HepG2 (cell line): Measurements from ENCODE around the gene BST1. TPM values are rescaled to one million over a fixed set of nuclear protein-coding genes. Genes with fewer than 3 reads are reported as not detected.

ENCODE experiments used
- ATAC-seq: fragments of 200-7000 bp; cut with Tn5 transposase; 3 replicates; pipeline ENCODE4 v1.9.1; 2020; ENCODE audit warnings: mild to moderate bottlenecking, moderate library complexity
- BruUV-seq: library from RNA; stranded (reverse); fragments of 400-500 nt; replicated peaks from 2 replicates; lab custom pipeline; 2021; lab: Mats Ljungman, UMichigan
- CTCF ChIA-PET: fragments of 300-600 bp; formaldehyde crosslinking; extraction: SDS; loops from one replicate; lab custom pipeline; 2021; ENCODE audit warnings: low total read pairs, inconsistent platforms, low intra/inter-chr PET ratio; lab: Yijun Ruan, JAX
- POLR2A ChIA-PET: fragments of 350-600 bp; sonication (Branson Sonifier 250); formaldehyde crosslinking; loops from one replicate; lab custom pipeline; 2020; ENCODE audit warnings: antibody characterized with exemption, inconsistent platforms; lab: Yijun Ruan, JAX
- DNase-seq: peaks from one replicate; pipeline ENCODE4 v3.0.0-alpha.2; 2015; ENCODE audit warnings: low spot score
- FAIRE-seq: peaks from 3 replicates; lab custom pipeline; 2011; peaks lifted over from hg19 to GRCh38; lab: Jason Lieb, UNC
- H2AFZ ChIP-seq: one replicate; pipeline ENCODE4 v1.6.1; 2011; ENCODE audit warnings: low read length, inconsistent platforms
- H3K27ac ChIP-seq: fragments of 300-600 bp; 3 replicates; pipeline ENCODE4 v1.8.0; 2011; ENCODE audit warnings: mixed run types, mild to moderate bottlenecking, mixed read lengths, low read length, inconsistent platforms; ENCODE audit not compliant: insufficient read depth; ENCODE audit errors: extremely low read length
- H3K27me3 ChIP-seq, 2 experiments: fragments of 200-600 bp in 1 of 2; 2 replicates in 1 of 2; 3 replicates in 1 of 2; pipeline versions ENCODE4 v1.6.0 to v1.8.0; 2011; ENCODE audit warnings: low read length in 2 of 2, mild to moderate bottlenecking in 2 of 2, moderate library complexity in 2 of 2, inconsistent platforms in 1 of 2; ENCODE audit not compliant: insufficient read depth in 2 of 2, control insufficient read depth in 1 of 2
- H3K36me3 ChIP-seq, 2 experiments: fragments of 200-600 bp in 1 of 2; replicated peaks in 1 of 2; 2 replicates in 1 of 2; 3 replicates in 1 of 2; pipeline versions ENCODE4 v1.5.1 to v1.8.0; 2011; ENCODE audit warnings: low read length in 2 of 2, inconsistent platforms in 1 of 2; ENCODE audit not compliant: insufficient read depth in 2 of 2, control insufficient read depth in 1 of 2
- H3K4me1 ChIP-seq: 2 replicates; pipeline ENCODE4 v1.5.1; 2012; ENCODE audit warnings: low read length, inconsistent platforms; ENCODE audit not compliant: insufficient read depth
- H3K4me2 ChIP-seq: 2 replicates; pipeline ENCODE4 v1.6.0; 2011; ENCODE audit warnings: low read depth, low read length, inconsistent platforms
- H3K4me3 ChIP-seq, 3 experiments: fragments of 200-600 bp in 1 of 3; sonication (generic), shearing (Covaris generic) in 1 of 3; replicated peaks in 1 of 3; 2 replicates each; pipeline ENCODE4 v1.5.1; 2011 to 2016; ENCODE audit warnings: low read length in 3 of 3, inconsistent platforms in 2 of 3, low read depth in 2 of 3, mild to moderate bottlenecking in 2 of 3, control low read depth in 1 of 3, mixed read lengths in 1 of 3; ENCODE audit not compliant: insufficient read depth in 1 of 3
- H3K79me2 ChIP-seq: one replicate; pipeline ENCODE4 v1.6.1; 2011; ENCODE audit warnings: low read length, inconsistent platforms; ENCODE audit not compliant: insufficient read depth
- H3K9ac ChIP-seq: 2 replicates; pipeline ENCODE4 v1.6.0; 2011; ENCODE audit warnings: mild to moderate bottlenecking, low read depth, low read length, inconsistent platforms; ENCODE audit not compliant: insufficient read depth
- H3K9me3 ChIP-seq: 2 replicates; pipeline ENCODE4 v1.5.1; 2012; ENCODE audit warnings: mild to moderate bottlenecking, low read length
- H4K20me1 ChIP-seq: 2 replicates; pipeline ENCODE4 v1.6.0; 2011; ENCODE audit warnings: inconsistent platforms, mild to moderate bottlenecking, low read length, moderate library complexity; ENCODE audit not compliant: insufficient read depth
- GPN1 ChIP-seq: sonication (generic); formaldehyde crosslinking; IDR thresholded peaks from 2 replicates; pipeline ENCODE4 v1.5.1; 2020; ENCODE audit warnings: missing genetic modification reagents, borderline replicate concordance
- KLF11 ChIP-seq: IDR thresholded peaks from 2 replicates; pipeline ENCODE4 v1.6.1; 2016; ENCODE audit warnings: missing compliant biosample characterization
- KLF15 ChIP-seq: sonication (generic); formaldehyde crosslinking; IDR thresholded peaks from 2 replicates; pipeline ENCODE4 v1.8.1; 2023; ENCODE audit warnings: borderline replicate concordance, mild to moderate bottlenecking, inconsistent platforms, missing genetic modification reagents, mixed read lengths
- MAZ ChIP-seq, 2 experiments: sonication (generic) in 1 of 2; formaldehyde crosslinking in 1 of 2; IDR thresholded peaks; 2 replicates each; pipeline versions ENCODE4 v1.5.0 to v1.6.1; 2012 to 2020; ENCODE audit warnings: low read depth in 2 of 2, mild to moderate bottlenecking in 2 of 2, borderline replicate concordance in 1 of 2, improper control_type of control experiment in 1 of 2, low read length in 1 of 2, missing genetic modification reagents in 1 of 2, moderate library complexity in 1 of 2
- NFYC ChIP-seq: IDR thresholded peaks from 2 replicates; pipeline ENCODE4 v1.6.1; 2016; ENCODE audit warnings: missing genetic modification reagents, missing compliant biosample characterization
- TCF7 ChIP-seq: sonication (generic); IDR thresholded peaks from 2 replicates; pipeline ENCODE4 v1.6.1; 2016; ENCODE audit warnings: antibody characterized with exemption, low read depth
- ZFX ChIP-seq: sonication (generic); formaldehyde crosslinking; IDR thresholded peaks from 2 replicates; pipeline ENCODE4 v1.4.0; 2020; ENCODE audit warnings: mild to moderate bottlenecking, low read depth, missing genetic modification reagents, moderate library complexity
- ZMYM3 ChIP-seq: sonication (generic); formaldehyde crosslinking; IDR thresholded peaks from 2 replicates; pipeline ENCODE4 v1.5.1; 2020; ENCODE audit warnings: mild to moderate bottlenecking, missing genetic modification reagents
- ZNF142 ChIP-seq: sonication (generic); formaldehyde crosslinking; IDR thresholded peaks from 2 replicates; pipeline ENCODE4 v1.4.0; 2020; ENCODE audit warnings: missing genetic modification reagents
- ZNF354B ChIP-seq: sonication (generic); formaldehyde crosslinking; IDR thresholded peaks from 2 replicates; pipeline ENCODE4 v1.8.0; 2022; ENCODE audit warnings: mild to moderate bottlenecking, missing genetic modification reagents
- ZNF547 ChIP-seq: sonication (generic); formaldehyde crosslinking; IDR thresholded peaks from 2 replicates; pipeline ENCODE4 v1.5.1; 2020; ENCODE audit warnings: mild to moderate bottlenecking, missing genetic modification reagents
- ZSCAN5A ChIP-seq: sonication (generic); formaldehyde crosslinking; IDR thresholded peaks from 2 replicates; pipeline ENCODE4 v1.8.0; 2022; ENCODE audit warnings: mild to moderate bottlenecking, missing genetic modification reagents, borderline replicate concordance
- WGBS: methylation state at CpG from one replicate; pipeline ENCODE4 v1.1.6; 2017; ENCODE audit warnings: low lambda C conversion rate; 5-methylcytosine and 5-hydroxymethylcytosine counted together
- in situ Hi-C: cut with HindIII; loops from 2 replicates; pipeline ENCODE4 v1.10.0; 2017; ENCODE audit warnings: low pct_unique_long_range_greater_than_20kb; ENCODE audit not compliant: extremely low pct_ligation_motif_present
- intact Hi-C: fragments of 100-400 bp; cut with micrococcal nuclease; formaldehyde crosslinking; loops from one replicate; pipeline ENCODE4 v1.10.0; 2022; ENCODE audit not compliant: unreplicated experiment
- polyA plus RNA-seq, 8 experiments: library from polyadenylated mRNA; depleted of rRNA in 3 of 8; stranded (reverse) in 7 of 8; unstranded in 1 of 8; fragments of >200 nt; fragmentation: Illumina TruSeq in 4 of 8; extraction: Trizol in 4 of 8; gene quantifications; 2 replicates each; pipeline versions ENCODE4 v1.2.1 to v1.2.3, GENCODE V29; 2011 to 2016; ENCODE audit warnings: low read depth in 4 of 8, missing spikeins in 1 of 8, mixed read lengths in 1 of 8; ENCODE audit not compliant: insufficient read depth in 1 of 8
- total RNA-seq, 5 experiments: library from RNA; depleted of rRNA; stranded (reverse); fragments of >200 nt; fragmentation: Illumina TruSeq; extraction: Trizol; gene quantifications; 2 replicates each; pipeline ENCODE4 v1.2.3, GENCODE V29; 2016; ENCODE audit warnings: low read depth in 1 of 5
- TF ChIP-seq, protein P1 (sequence below), 2 experiments: sonication (generic) in 1 of 2; formaldehyde crosslinking in 1 of 2; IDR thresholded peaks; 2 replicates each; pipeline versions ENCODE4 v1.4.0 to v1.6.1; 2018 to 2020; ENCODE audit warnings: missing genetic modification reagents in 2 of 2, borderline replicate concordance in 1 of 2, low read depth in 1 of 2, mild to moderate bottlenecking in 1 of 2, missing biosample characterization in 1 of 2

Gene BST1
- total and polyA plus RNA-seq, 2 of the 13 experiments (the other 11 are each of a cell fraction or from before 2014, with no cell fraction given): 0.09 to 0.49 TPM

GRCh38 chr4:15653864-15654592, 48.8 kb upstream of the BST1 start:
- ChIA-PET POLR2A (interaction anchor here (0.8 to 4.8 kb wide), 5 partner anchors 8 to 56 kb away, joined by 3 to 36 read pairs (median 3); partner anchors contain the start of gene FAM200B), CTCF (no interaction called here)
- DNase-seq (peak; percentile 31), FAIRE-seq (no peak), ATAC-seq (peak; percentile 55)
- Histone ChIP-seq H3K9ac (peak overlapping the region; percentile 87), H2AFZ (no peak overlapping the region), H3K79me2 (peaks cover 54% of the 10 kb centered on the region), H3K4me2 (peak overlapping the region; percentile 83), H3K9me3 (no peaks in the 10 kb centered on the region), H3K27me3 (no peaks in the 10 kb centered on the region; a peak in 1 of 5 replicates), H3K4me1 (peaks cover 54% of the 10 kb centered on the region), H3K27ac (peak overlapping the region; percentile 85), H4K20me1 (peaks cover 10% of the 10 kb centered on the region), H3K36me3 (no peaks in the 10 kb centered on the region), H3K4me3 (peak overlapping the region; percentile 71 to 98 (median 90))
- intact Hi-C loops: loop anchor here (1.0 to 10.0 kb wide), 2 partner anchors 27 to 649 kb away; partner anchors contain the start of genes CPEB2 and FAM200B
- TSS peak; percentile 56 for BruUV-seq
- WGBS: under 1% methylated on average over 7 of the region's 7 CpGs
- in situ Hi-C loops: loop anchor here (5.0 to 25.0 kb wide), 2 partner anchors 177 to 642 kb away; partner anchors contain the start of gene CPEB2
- no peak for TF ChIP-seq KLF15 (CRISPR knock-in tag)
- peak; percentile 34 for TF ChIP-seq ZFX
- no peak for TF ChIP-seq ZMYM3 (CRISPR knock-in tag)
- no peak for TF ChIP-seq ZNF142 (CRISPR knock-in tag)
- 0 out of 2 replicates have a peak, but pooled peaks have one; percentile 51 for TF ChIP-seq ZSCAN5A
- TF ChIP-seq TCF7: no peak
- no peak for TF ChIP-seq GPN1 (CRISPR knock-in tag)
- TF ChIP-seq, protein P1, sequence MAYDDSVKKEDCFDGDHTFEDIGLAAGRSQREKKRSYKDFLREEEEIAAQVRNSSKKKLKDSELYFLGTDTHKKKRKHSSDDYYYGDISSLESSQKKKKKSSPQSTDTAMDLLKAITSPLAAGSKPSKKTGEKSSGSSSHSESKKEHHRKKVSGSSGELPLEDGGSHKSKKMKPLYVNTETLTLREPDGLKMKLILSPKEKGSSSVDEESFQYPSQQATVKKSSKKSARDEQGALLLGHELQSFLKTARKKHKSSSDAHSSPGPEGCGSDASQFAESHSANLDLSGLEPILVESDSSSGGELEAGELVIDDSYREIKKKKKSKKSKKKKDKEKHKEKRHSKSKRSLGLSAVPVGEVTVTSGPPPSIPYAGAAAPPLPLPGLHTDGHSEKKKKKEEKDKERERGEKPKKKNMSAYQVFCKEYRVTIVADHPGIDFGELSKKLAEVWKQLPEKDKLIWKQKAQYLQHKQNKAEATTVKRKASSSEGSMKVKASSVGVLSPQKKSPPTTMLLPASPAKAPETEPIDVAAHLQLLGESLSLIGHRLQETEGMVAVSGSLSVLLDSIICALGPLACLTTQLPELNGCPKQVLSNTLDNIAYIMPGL (CRISPR knock-in tag; IDR thresholded peaks at IDR 0.05; ENCODE audit: borderline replicate concordance in 1 of 2, low read depth in 1 of 2): peak in 1 of 2 experiments; percentile 33; a peak in 1 of 4 replicates
- TF ChIP-seq ZNF354B (CRISPR knock-in tag): 0 out of 2 replicates have a peak, but pooled peaks have one; percentile 50
- no peak for TF ChIP-seq MAZ (IDR thresholded peaks at IDR 0.05; ENCODE audit: borderline replicate concordance, low read depth, low read length)
- no peak for TF ChIP-seq MAZ (CRISPR knock-in tag; IDR thresholded peaks at IDR 0.05; ENCODE audit: low read depth)
- TF ChIP-seq KLF11 (CRISPR knock-in tag): 0 out of 2 replicates have a peak, but pooled peaks have one; percentile 35
- no peak for TF ChIP-seq ZNF547 (CRISPR knock-in tag)
- TF ChIP-seq NFYC: no peak
